HEK293 (cell line): Measurements from ENCODE around the gene SPEM2.

Experiments used
- AEBP2 ChIP-seq: fragments of 450-650 bp; formaldehyde crosslinking; IDR thresholded peaks from 2 replicates; pipeline ENCODE4 v1.5.1; 2016; ENCODE audit warnings: missing biosample characterization, missing genetic modification characterization, borderline replicate concordance
- EGR2 ChIP-seq: fragments of 450-650 bp; formaldehyde crosslinking; IDR thresholded peaks from 2 replicates; pipeline ENCODE4 v1.5.1; 2016; ENCODE audit warnings: low read depth, missing biosample characterization, missing genetic modification characterization
- GLI2 ChIP-seq: fragments of 450-650 bp; formaldehyde crosslinking; IDR thresholded peaks from 2 replicates; pipeline ENCODE4; 2017; ENCODE audit warnings: missing biosample characterization, missing genetic modification characterization, low read depth, borderline replicate concordance
- KLF10 ChIP-seq: fragments of 450-650 bp; IDR thresholded peaks from 2 replicates; pipeline ENCODE4 v1.5.1; 2018; ENCODE audit warnings: missing biosample characterization, mild to moderate bottlenecking, missing genetic modification characterization
- PBX3 ChIP-seq: sonication (generic); formaldehyde crosslinking; IDR thresholded peaks from 2 replicates; pipeline ENCODE4 v1.8.1; 2022; ENCODE audit warnings: mild to moderate bottlenecking, moderate library complexity, missing genetic modification reagents
- TRIM28 ChIP-seq: IDR thresholded peaks from 2 replicates; pipeline ENCODE4 v1.6.1; 2011; ENCODE audit warnings: low read length, control low read depth, borderline replicate concordance
- YY1 ChIP-seq: fragments of 450-650 bp; formaldehyde crosslinking; IDR thresholded peaks from 2 replicates; pipeline ENCODE4 v1.5.1; 2018; ENCODE audit warnings: missing biosample characterization, missing genetic modification characterization
- ZBTB48 ChIP-seq: fragments of 450-650 bp; formaldehyde crosslinking; IDR thresholded peaks from 2 replicates; pipeline ENCODE4 v1.5.1; 2016; ENCODE audit warnings: missing biosample characterization, missing genetic modification characterization
- ZNF174 ChIP-seq: fragments of 450-650 bp; formaldehyde crosslinking; IDR thresholded peaks from 2 replicates; pipeline ENCODE4 v1.5.0; 2017; ENCODE audit warnings: missing biosample characterization, mild to moderate bottlenecking, missing genetic modification characterization
- ZNF19 ChIP-seq: fragments of 450-650 bp; formaldehyde crosslinking; IDR thresholded peaks from 2 replicates; pipeline ENCODE4; 2016; ENCODE audit warnings: missing biosample characterization, missing genetic modification characterization, low read depth
- ZNF2 ChIP-seq: fragments of 450-650 bp; formaldehyde crosslinking; IDR thresholded peaks from 2 replicates; pipeline ENCODE4 v1.5.1; 2016; ENCODE audit warnings: missing biosample characterization, missing genetic modification characterization
- ZNF214 ChIP-seq: fragments of 450-650 bp; formaldehyde crosslinking; IDR thresholded peaks from 2 replicates; pipeline ENCODE4 v1.5.1; 2017; ENCODE audit warnings: missing biosample characterization, mild to moderate bottlenecking, missing genetic modification characterization, borderline replicate concordance
- ZNF221 ChIP-seq: fragments of 450-650 bp; formaldehyde crosslinking; IDR thresholded peaks from 2 replicates; pipeline ENCODE4 v1.5.1; 2017; ENCODE audit warnings: missing biosample characterization, missing genetic modification characterization, borderline replicate concordance
- ZNF335 ChIP-seq: fragments of 450-650 bp; formaldehyde crosslinking; conservative IDR thresholded peaks from 2 replicates; pipeline ENCODE4 v1.5.1; 2016; ENCODE audit warnings: missing biosample characterization, missing genetic modification characterization
- ZNF398 ChIP-seq: fragments of 450-650 bp; formaldehyde crosslinking; IDR thresholded peaks from 2 replicates; pipeline ENCODE4 v1.5.1; 2017; ENCODE audit warnings: missing biosample characterization, missing genetic modification characterization
- ZNF426 ChIP-seq: fragments of 450-650 bp; formaldehyde crosslinking; IDR thresholded peaks from 2 replicates; pipeline ENCODE4 v1.5.1; 2017; ENCODE audit warnings: missing biosample characterization, missing genetic modification characterization, mild to moderate bottlenecking, inconsistent platforms, moderate library complexity
- ZNF510 ChIP-seq: fragments of 450-650 bp; formaldehyde crosslinking; IDR thresholded peaks from 2 replicates; pipeline ENCODE4 v1.5.1; 2018; ENCODE audit warnings: mild to moderate bottlenecking, missing genetic modification characterization, missing biosample characterization; ENCODE audit not compliant: insufficient replicate concordance
- ZNF629 ChIP-seq: fragments of 450-650 bp; formaldehyde crosslinking; IDR thresholded peaks from 2 replicates; pipeline ENCODE4 v1.5.1; 2017; ENCODE audit warnings: missing biosample characterization, missing genetic modification characterization
- ZNF660 ChIP-seq: fragments of 450-650 bp; IDR thresholded peaks from 2 replicates; pipeline ENCODE4 v1.5.1; 2018; ENCODE audit warnings: missing biosample characterization, mild to moderate bottlenecking, missing genetic modification characterization
- ZNF76 ChIP-seq: fragments of 450-650 bp; formaldehyde crosslinking; IDR thresholded peaks from 2 replicates; pipeline ENCODE4; 2016; ENCODE audit warnings: low read depth, missing biosample characterization, missing genetic modification characterization, borderline replicate concordance
- ZNF768 ChIP-seq: fragments of 450-650 bp; formaldehyde crosslinking; IDR thresholded peaks from 2 replicates; pipeline ENCODE4 v1.5.1; 2018; ENCODE audit warnings: missing biosample characterization, mild to moderate bottlenecking, missing genetic modification characterization
- ZSCAN23 ChIP-seq: fragments of 450-650 bp; formaldehyde crosslinking; IDR thresholded peaks from 2 replicates; pipeline ENCODE4 v1.5.1; 2016; ENCODE audit warnings: missing biosample characterization, missing genetic modification characterization
- ZSCAN30 ChIP-seq: fragments of 450-650 bp; IDR thresholded peaks from 2 replicates; pipeline ENCODE4 v1.5.1; 2018; ENCODE audit warnings: missing biosample characterization, mild to moderate bottlenecking, missing genetic modification characterization, moderate library complexity
- TF ChIP-seq, protein P1 (sequence below): fragments of 450-650 bp; formaldehyde crosslinking; IDR thresholded peaks from 2 replicates; pipeline ENCODE4 v1.5.1; 2016; ENCODE audit warnings: missing biosample characterization, missing genetic modification characterization
- TF ChIP-seq, protein P2 (sequence below): fragments of 450-650 bp; formaldehyde crosslinking; IDR thresholded peaks from 2 replicates; pipeline ENCODE4 v1.5.1; 2017; ENCODE audit warnings: missing biosample characterization, missing genetic modification characterization
- TF ChIP-seq, protein P3 (sequence below): fragments of 450-650 bp; formaldehyde crosslinking; IDR thresholded peaks from 2 replicates; pipeline ENCODE4 v1.5.1; 2016; ENCODE audit warnings: missing biosample characterization, missing genetic modification characterization
- TF ChIP-seq, protein P4 (sequence below): fragments of 450-650 bp; formaldehyde crosslinking; IDR thresholded peaks from 2 replicates; pipeline ENCODE4 v1.5.1; 2017; ENCODE audit warnings: missing biosample characterization, missing genetic modification characterization

Gene SPEM2

DNA sequence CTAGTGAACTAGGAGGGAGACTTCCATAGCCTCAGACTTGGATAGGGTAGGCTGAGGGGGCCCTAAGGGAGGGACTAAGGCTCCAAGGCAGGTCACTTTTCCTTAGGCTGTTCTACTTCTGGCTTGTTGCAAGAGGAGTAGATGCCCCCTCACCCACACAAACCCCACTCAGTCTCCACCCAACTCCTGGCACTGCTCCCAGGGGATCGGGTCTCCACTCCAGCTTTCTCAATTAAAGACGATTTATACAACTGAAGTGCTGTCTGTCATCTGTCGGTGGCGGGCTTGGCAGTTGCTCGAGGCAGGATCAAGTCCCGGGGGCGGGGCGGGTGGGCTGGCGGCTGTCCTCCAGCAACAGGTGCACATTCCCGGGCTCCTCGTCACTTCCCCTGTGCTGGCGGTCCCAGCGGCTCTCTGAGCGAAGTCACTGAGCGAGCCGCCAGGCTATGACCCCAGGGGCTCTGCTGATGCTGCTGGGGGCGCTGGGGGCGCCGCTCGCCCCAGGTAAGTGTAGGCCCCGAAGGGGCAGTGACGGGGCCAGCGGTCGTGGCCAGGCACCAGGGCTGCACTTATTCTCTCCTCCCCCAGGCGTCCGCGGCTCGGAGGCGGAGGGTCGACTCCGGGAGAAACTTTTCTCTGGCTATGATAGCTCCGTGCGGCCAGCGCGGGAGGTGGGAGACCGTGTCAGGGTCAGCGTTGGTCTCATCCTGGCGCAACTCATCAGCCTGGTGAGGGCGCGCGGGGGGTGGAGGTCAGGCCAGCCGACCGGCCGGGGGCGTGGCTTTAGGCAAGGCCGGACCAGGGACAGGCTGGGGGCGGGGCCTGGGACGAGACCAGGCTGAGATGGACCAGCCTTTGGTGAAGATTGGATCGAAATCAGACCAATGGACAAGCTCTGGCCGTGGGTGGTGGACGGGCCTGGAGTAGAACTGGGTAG, 19.5 kb downstream of the SPEM2 start, which contains the start of gene CHRNB1 (continued):
- TF ChIP-seq, protein P1, sequence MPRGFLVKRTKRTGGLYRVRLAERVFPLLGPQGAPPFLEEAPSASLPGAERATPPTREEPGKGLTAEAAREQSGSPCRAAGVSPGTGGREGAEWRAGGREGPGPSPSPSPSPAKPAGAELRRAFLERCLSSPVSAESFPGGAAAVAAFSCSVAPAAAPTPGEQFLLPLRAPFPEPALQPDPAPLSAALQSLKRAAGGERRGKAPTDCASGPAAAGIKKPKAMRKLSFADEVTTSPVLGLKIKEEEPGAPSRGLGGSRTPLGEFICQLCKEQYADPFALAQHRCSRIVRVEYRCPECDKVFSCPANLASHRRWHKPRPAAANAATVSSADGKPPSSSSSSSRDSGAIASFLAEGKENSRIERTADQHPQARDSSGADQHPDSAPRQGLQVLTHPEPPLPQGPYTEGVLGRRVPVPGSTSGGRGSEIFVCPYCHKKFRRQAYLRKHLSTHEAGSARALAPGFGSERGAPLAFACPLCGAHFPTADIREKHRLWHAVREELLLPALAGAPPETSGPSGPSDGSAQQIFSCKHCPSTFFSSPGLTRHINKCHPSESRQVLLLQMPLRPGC (tag by site-specific recombination) = no peak
- TF ChIP-seq ZNF768 (tag by site-specific recombination) (no peak), ZSCAN23 (tag by site-specific recombination) (no peak), ZNF214 (tag by site-specific recombination) (no peak), ZNF174 (tag by site-specific recombination) (no peak), PBX3 (no peak), ZNF426 (tag by site-specific recombination) (no peak), YY1 (tag by site-specific recombination) (no peak), KLF10 (tag by site-specific recombination) (no peak), ZNF221 (tag by site-specific recombination) (no peak), ZNF19 (no peak), ZNF660 (tag by site-specific recombination) (no peak), ZSCAN30 (tag by site-specific recombination) (no peak; the same call in 1 of the 2 replicates), ZNF510 (tag by site-specific recombination) (no peak), ZNF398 (tag by site-specific recombination) (0 out of 2 replicates have a peak, but pooled peaks have one; percentile 5), ZNF629 (tag by site-specific recombination) (no peak), EGR2 (tag by site-specific recombination) (peak; percentile 66), ZNF2 (peak; percentile 54; the same call in 1 of the 2 replicates), TRIM28 (no peak), AEBP2 (tag by site-specific recombination) (no peak), ZBTB48 (tag by site-specific recombination) (no peak), ZNF335 (tag by site-specific recombination) (peak; percentile 89), GLI2 (tag by site-specific recombination) (no peak), ZNF76 (tag by site-specific recombination) (peak; percentile 9; the same call in 1 of the 2 replicates)
- TF ChIP-seq, protein P2, sequence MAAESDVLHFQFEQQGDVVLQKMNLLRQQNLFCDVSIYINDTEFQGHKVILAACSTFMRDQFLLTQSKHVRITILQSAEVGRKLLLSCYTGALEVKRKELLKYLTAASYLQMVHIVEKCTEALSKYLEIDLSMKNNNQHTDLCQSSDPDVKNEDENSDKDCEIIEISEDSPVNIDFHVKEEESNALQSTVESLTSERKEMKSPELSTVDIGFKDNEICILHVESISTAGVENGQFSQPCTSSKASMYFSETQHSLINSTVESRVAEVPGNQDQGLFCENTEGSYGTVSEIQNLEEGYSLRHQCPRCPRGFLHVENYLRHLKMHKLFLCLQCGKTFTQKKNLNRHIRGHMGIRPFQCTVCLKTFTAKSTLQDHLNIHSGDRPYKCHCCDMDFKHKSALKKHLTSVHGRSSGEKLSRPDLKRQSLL (tag by site-specific recombination) = no peak
- TF ChIP-seq, protein P3, sequence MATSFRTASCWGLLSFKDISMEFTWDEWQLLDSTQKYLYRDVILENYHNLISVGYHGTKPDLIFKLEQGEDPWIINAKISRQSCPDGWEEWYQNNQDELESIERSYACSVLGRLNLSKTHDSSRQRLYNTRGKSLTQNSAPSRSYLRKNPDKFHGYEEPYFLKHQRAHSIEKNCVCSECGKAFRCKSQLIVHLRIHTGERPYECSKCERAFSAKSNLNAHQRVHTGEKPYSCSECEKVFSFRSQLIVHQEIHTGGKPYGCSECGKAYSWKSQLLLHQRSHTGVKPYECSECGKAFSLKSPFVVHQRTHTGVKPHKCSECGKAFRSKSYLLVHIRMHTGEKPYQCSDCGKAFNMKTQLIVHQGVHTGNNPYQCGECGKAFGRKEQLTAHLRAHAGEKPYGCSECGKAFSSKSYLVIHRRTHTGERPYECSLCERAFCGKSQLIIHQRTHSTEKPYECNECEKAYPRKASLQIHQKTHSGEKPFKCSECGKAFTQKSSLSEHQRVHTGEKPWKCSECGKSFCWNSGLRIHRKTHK (tag by site-specific recombination) = no peak
- TF ChIP-seq, protein P4, sequence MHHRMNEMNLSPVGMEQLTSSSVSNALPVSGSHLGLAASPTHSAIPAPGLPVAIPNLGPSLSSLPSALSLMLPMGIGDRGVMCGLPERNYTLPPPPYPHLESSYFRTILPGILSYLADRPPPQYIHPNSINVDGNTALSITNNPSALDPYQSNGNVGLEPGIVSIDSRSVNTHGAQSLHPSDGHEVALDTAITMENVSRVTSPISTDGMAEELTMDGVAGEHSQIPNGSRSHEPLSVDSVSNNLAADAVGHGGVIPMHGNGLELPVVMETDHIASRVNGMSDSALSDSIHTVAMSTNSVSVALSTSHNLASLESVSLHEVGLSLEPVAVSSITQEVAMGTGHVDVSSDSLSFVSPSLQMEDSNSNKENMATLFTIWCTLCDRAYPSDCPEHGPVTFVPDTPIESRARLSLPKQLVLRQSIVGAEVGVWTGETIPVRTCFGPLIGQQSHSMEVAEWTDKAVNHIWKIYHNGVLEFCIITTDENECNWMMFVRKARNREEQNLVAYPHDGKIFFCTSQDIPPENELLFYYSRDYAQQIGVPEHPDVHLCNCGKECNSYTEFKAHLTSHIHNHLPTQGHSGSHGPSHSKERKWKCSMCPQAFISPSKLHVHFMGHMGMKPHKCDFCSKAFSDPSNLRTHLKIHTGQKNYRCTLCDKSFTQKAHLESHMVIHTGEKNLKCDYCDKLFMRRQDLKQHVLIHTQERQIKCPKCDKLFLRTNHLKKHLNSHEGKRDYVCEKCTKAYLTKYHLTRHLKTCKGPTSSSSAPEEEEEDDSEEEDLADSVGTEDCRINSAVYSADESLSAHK (tag by site-specific recombination) = no peak
